Measurements from ENCODE around the gene TES. TPM values are rescaled to one million over a fixed set of nuclear protein-coding genes. Genes with fewer than 3 reads are reported as not detected.

Gene TES
- total RNA-seq, 1 donor from 2014 or later: 63.4 TPM

GRCh38 chr7:116251675-116252074 is 41.3 kb downstream of the TES start:
- H3K9me3 Mint-ChIP-seq (ENCODE audit: unreplicated experiment): no peaks in the 10 kb centered on the region
- TF ChIP-seq, protein P1, sequence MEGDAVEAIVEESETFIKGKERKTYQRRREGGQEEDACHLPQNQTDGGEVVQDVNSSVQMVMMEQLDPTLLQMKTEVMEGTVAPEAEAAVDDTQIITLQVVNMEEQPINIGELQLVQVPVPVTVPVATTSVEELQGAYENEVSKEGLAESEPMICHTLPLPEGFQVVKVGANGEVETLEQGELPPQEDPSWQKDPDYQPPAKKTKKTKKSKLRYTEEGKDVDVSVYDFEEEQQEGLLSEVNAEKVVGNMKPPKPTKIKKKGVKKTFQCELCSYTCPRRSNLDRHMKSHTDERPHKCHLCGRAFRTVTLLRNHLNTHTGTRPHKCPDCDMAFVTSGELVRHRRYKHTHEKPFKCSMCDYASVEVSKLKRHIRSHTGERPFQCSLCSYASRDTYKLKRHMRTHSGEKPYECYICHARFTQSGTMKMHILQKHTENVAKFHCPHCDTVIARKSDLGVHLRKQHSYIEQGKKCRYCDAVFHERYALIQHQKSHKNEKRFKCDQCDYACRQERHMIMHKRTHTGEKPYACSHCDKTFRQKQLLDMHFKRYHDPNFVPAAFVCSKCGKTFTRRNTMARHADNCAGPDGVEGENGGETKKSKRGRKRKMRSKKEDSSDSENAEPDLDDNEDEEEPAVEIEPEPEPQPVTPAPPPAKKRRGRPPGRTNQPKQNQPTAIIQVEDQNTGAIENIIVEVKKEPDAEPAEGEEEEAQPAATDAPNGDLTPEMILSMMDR (IDR thresholded peaks at IDR 0.05; ENCODE audit: unreplicated experiment): no peak
- H3K4me1 Mint-ChIP-seq (ENCODE audit: unreplicated experiment): no peaks in the 10 kb centered on the region
- no peak overlapping the region for H3K4me3 Mint-ChIP-seq (ENCODE audit: unreplicated experiment)
- H3K27ac Mint-ChIP-seq (ENCODE audit: unreplicated experiment): no peak overlapping the region
- peaks cover 21% of the 10 kb centered on the region for H3K36me3 Mint-ChIP-seq (ENCODE audit: low read depth, unreplicated experiment)
- no peak for DNase-seq (ENCODE audit: low spot score)
- H3K27me3 Mint-ChIP-seq (ENCODE audit: unreplicated experiment): no peaks in the 10 kb centered on the region

DNA sequence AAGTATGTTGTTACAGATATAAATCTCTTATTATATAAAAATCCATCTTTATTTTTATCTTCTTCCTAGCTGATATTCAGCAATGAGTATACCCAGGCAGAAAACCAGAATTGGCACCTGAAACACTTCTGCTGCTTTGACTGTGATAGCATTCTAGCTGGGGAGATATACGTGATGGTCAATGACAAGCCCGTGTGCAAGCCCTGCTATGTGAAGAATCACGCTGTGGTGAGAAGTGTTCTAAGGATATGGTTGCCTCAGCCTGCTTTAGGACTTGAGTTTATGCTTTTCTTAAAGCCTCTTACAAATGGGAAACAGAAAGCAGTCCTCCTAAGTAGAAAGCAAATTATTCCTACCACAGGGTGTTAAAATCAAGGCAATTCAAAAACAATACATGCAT is 41.9 kb downstream of the TES start:
- Mint-ChIP-seq H3K27ac (ENCODE audit: unreplicated experiment) (no peak overlapping the region), H3K4me3 (ENCODE audit: unreplicated experiment) (no peak overlapping the region), H3K9me3 (ENCODE audit: unreplicated experiment) (no peaks in the 10 kb centered on the region), H3K27me3 (ENCODE audit: unreplicated experiment) (no peaks in the 10 kb centered on the region), H3K36me3 (ENCODE audit: low read depth, unreplicated experiment) (peaks cover 18% of the 10 kb centered on the region), H3K4me1 (ENCODE audit: unreplicated experiment) (no peaks in the 10 kb centered on the region)
- TF ChIP-seq, protein P1 (IDR thresholded peaks at IDR 0.05; ENCODE audit: unreplicated experiment): no peak
- DNase-seq (ENCODE audit: low spot score): no peak

DNA sequence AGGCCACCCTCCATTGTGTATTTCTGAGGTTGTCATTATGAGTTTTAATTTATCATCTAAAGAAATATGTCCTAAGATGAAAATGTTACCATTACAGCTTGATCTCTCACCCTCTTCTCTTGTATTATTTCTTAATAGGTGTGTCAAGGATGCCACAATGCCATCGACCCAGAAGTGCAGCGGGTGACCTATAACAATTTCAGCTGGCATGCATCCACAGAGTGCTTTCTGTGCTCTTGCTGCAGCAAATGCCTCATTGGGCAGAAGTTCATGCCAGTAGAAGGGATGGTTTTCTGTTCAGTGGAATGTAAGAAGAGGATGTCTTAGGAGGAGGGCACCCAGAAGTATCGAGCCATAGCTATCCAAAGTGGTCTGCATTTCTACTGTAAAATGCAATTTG is 46.8 kb downstream of the TES start:
- Mint-ChIP-seq H3K4me1 (ENCODE audit: unreplicated experiment) (no peaks in the 10 kb centered on the region), H3K9me3 (ENCODE audit: unreplicated experiment) (no peaks in the 10 kb centered on the region), H3K36me3 (ENCODE audit: low read depth, unreplicated experiment) (peaks cover 9% of the 10 kb centered on the region), H3K27ac (ENCODE audit: unreplicated experiment) (no peak overlapping the region), H3K27me3 (ENCODE audit: unreplicated experiment) (peaks cover 3% of the 10 kb centered on the region), H3K4me3 (ENCODE audit: unreplicated experiment) (no peak overlapping the region)
- DNase-seq (ENCODE audit: low spot score): no peak
- TF ChIP-seq, protein P1 (IDR thresholded peaks at IDR 0.05; ENCODE audit: unreplicated experiment): no peak

DNA sequence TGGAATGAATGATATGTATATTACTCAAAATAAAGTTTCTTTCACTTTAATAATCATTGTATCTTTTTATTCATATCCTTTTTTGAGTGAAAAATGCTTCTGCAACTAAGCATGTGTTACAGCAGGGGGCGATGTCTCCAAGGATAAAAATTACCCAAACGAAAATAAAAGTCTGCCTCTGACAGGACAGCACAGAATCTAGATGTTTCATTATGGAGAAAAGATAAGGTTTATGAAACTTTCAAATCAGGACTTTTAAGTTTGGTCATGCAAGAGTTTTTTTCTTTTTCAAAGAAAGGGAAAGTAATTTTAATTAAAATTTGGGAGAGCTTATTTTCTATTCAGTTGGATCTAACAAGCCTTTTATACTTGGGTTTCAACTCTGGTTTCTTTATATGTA is 48.4 kb downstream of the TES start:
- Mint-ChIP-seq H3K36me3 (ENCODE audit: low read depth, unreplicated experiment) (peaks cover 6% of the 10 kb centered on the region), H3K27ac (ENCODE audit: unreplicated experiment) (no peak overlapping the region), H3K4me1 (ENCODE audit: unreplicated experiment) (no peaks in the 10 kb centered on the region), H3K4me3 (ENCODE audit: unreplicated experiment) (no peak overlapping the region), H3K9me3 (ENCODE audit: unreplicated experiment) (no peaks in the 10 kb centered on the region), H3K27me3 (ENCODE audit: unreplicated experiment) (peaks cover 3% of the 10 kb centered on the region)
- TF ChIP-seq, protein P1 (IDR thresholded peaks at IDR 0.05; ENCODE audit: unreplicated experiment): peak; percentile 95
- peak; percentile 49 for DNase-seq (ENCODE audit: low spot score)

DNA sequence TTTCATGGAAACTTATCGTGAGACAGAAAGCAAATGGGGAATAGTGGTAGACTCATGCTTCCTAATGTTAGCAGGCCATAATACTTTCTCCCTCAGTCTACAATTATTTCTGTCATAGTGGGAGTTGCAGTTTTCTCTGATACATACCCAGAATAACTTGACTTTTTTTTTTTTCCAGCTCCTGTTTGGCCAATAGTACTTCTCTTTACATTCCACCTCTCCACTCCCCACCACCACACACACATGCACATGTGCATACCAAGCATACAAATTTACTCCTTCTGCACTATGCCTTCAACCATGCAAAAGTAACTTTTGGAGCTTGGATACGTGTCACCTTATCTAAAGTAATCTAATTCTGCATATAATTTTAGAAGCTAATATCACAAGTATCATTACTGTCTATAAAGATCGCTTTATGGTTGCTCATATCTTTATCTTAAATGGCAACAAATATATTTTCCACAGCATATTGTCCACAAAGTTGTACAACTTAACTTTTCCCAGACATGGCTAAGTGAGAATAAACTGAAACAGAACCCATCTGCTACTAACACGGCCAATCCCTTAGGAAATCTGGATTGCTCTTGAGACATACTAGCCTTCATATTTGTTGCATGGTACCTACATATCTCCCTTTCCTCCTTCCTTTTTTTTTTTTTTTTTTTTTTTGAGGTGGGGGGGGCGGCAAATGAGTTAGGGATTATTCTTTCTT is 49.0 kb downstream of the TES start:
- Mint-ChIP-seq H3K36me3 (ENCODE audit: low read depth, unreplicated experiment) (peaks cover 4% of the 10 kb centered on the region), H3K27me3 (ENCODE audit: unreplicated experiment) (peaks cover 3% of the 10 kb centered on the region), H3K27ac (ENCODE audit: unreplicated experiment) (no peak overlapping the region), H3K4me1 (ENCODE audit: unreplicated experiment) (no peaks in the 10 kb centered on the region), H3K9me3 (ENCODE audit: unreplicated experiment) (no peaks in the 10 kb centered on the region), H3K4me3 (ENCODE audit: unreplicated experiment) (no peak overlapping the region)
- no peak for DNase-seq (ENCODE audit: low spot score)
- TF ChIP-seq, protein P1 (IDR thresholded peaks at IDR 0.05; ENCODE audit: unreplicated experiment): no peak

Data from endothelial cell (in vitro differentiated cells).